ENCODE data around the gene PMFBP1.

The PMFBP1 gene

DNA sequence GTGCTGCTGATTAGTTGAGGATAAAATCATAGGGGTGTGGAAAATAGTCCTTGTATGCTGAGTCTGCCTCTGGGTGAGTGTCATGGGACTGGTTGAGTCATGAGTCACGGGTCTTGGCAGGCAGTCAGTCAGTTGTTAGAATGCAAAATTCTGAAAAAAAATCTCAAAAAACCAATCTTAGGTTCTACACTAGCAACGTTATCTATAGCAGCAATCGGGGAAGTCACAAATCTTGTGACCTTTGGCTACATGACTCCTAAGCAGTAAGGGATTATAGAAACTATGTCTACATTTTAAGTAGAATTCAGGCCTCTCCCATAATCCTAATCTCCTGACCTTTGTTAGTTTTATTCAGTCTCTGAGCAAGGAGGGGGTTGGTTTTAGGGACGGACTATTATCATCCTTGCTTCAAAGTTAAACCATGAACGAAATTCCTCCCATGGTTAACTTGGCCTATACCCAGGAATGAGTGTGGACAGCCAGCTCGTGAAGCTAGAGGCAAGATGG lies 18.0 kb upstream of the PMFBP1 start:
- in situ Hi-C loops (cut with MboI; ENCODE audit: low pct_unique_long_range_greater_than_20kb, low sequenced_read_pairs, unreplicated experiment) = no loop called here
- TF ChIP-seq CTCF (IDR thresholded peaks at IDR 0.05; ENCODE audit: extremely low read depth, insufficient read depth, missing control alignments) = no peak
- DNase-seq (ENCODE audit: low spot score) = no peak

GRCh38 chr16:72188541-72188940 lies 16.6 kb upstream of the PMFBP1 start:
- in situ Hi-C loops (cut with MboI; ENCODE audit: low pct_unique_long_range_greater_than_20kb, low sequenced_read_pairs, unreplicated experiment) = no loop called here
- no peak for DNase-seq (ENCODE audit: low spot score)
- TF ChIP-seq CTCF (IDR thresholded peaks at IDR 0.05; ENCODE audit: extremely low read depth, insufficient read depth, missing control alignments) = no peak

DNA sequence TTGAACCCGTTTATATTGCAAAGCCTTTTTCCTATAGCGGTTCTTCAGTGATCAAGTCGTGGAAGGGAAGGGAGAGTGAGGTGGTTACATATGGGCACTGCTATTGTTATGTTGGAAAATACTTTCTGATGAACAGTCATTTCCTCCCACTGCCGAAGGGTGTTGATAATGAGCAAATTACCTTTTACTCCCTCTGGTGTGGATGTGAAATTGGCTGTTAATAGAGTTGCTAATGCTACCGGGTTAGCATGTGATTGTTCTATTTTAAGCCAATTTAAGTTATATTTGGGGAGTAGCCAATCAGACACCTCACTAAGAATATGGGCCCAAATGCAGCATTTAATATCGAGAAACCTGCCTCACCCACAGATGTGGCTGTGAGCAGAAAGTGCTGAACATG lies 15.6 kb upstream of the PMFBP1 start:
- no peak for DNase-seq (ENCODE audit: low spot score)
- no peak for TF ChIP-seq CTCF (IDR thresholded peaks at IDR 0.05; ENCODE audit: extremely low read depth, insufficient read depth, missing control alignments)
- in situ Hi-C loops (cut with MboI; ENCODE audit: low pct_unique_long_range_greater_than_20kb, low sequenced_read_pairs, unreplicated experiment) = no loop called here

DNA sequence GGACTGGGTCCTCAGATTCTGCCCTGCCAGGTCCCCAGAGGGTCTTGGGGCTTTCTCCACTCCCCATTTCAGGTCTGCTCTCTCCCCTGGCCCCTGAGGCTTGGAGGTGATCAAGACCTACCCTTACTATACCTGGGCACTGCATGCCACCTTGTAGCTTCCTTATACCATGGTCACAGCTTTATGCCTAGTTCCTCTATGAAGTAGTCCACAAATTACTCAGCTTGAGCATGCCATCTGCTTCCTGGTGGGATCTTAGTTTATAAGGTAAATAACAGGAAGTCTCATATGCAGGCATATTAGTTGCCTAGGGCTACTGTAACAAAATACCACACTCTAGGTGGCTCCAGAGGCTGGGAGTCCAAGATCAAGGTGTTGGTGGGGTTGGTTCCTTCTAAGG lies 11.0 kb upstream of the PMFBP1 start:
- DNase-seq (ENCODE audit: low spot score) = no peak
- no peak for TF ChIP-seq CTCF (IDR thresholded peaks at IDR 0.05; ENCODE audit: extremely low read depth, insufficient read depth, missing control alignments)
- in situ Hi-C loops (cut with MboI; ENCODE audit: low pct_unique_long_range_greater_than_20kb, low sequenced_read_pairs, unreplicated experiment) = no loop called here

GRCh38 chr16:72179204-72179970 lies 7.4 kb upstream of the PMFBP1 start:
- no peak for TF ChIP-seq CTCF (IDR thresholded peaks at IDR 0.05; ENCODE audit: extremely low read depth, insufficient read depth, missing control alignments)
- in situ Hi-C loops (cut with MboI; ENCODE audit: low pct_unique_long_range_greater_than_20kb, low sequenced_read_pairs, unreplicated experiment) = no loop called here
- DNase-seq (ENCODE audit: low spot score) = no peak

- TF ChIP-seq CTCF (IDR thresholded peaks at IDR 0.05; ENCODE audit: extremely low read depth, insufficient read depth, missing control alignments) = no peak
- DNase-seq (ENCODE audit: low spot score) = no peak
- in situ Hi-C loops (cut with MboI; ENCODE audit: low pct_unique_long_range_greater_than_20kb, low sequenced_read_pairs, unreplicated experiment) = no loop called here
Observed at GRCh38 chr16:72174726-72175125, 2.8 kb upstream of the PMFBP1 start.
